ENCODE measurements around the gene PAQR7.

PAQR7 gene

GRCh38 chr1:25815208-25816111 is 60.0 kb downstream of the PAQR7 start:
- no peak for DNase-seq

DNA sequence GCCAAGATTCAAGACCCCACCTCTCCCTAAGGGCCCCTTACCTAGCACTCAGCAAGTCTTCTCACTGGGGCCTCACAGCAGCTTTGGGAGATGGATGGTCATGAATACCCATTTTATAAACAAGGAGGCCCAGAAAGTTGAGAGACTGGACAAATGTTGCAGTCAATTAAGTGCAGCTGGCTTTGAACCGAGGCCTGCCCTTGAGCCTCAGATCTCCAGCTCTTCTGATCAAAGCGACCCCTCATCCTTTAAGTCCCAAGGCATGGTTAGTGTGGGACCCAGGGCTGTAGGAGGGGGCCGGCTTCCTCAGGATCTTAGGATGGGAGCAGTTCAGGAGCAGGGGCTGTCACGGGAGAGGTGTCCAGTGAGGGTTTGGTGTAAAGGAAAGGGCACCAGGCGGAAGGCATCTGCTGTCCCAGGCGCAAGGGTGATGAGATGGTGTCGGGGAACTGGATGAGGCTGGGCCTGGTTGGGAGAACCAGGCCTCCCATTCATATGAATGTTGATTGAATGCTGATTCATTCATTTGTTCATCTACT is 60.9 kb downstream of the PAQR7 start:
- DNase-seq, result no peak

DNA sequence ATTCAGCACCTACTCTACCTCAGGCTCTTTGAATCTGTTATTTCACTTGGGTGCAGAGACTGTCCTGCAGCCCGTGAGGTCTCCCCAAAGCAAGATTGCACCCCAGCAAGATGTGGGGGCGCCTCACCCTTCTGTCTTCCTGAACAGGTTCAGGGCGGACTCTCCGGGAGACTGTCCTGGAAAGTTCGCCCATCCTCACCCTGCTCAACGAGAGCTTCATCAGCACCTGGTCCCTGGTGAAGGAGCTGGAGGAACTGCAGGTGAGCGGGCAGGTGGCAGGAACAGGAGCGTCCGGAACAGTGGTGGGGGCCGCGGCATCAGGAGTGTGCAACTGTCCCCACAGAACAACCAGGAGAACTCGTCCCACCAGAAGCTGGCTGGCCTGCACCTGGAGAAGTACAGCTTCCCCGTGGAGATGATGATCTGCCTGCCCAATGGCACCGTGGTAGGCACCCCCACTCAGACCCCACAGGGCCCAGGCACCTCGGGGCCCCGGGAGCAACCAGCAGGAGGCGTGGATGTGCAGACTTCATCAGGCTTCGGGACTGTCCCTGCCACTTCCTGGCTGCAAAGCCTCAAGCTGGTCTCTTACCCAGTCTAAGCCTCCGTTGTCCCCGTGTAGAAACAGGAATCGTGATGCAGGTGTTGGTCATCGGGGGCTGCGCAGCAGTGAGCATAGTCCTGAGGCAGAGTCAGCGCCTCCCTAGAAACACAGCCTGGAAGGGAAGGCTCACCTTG is 61.6 kb downstream of the PAQR7 start:
- DNase-seq, result no peak

- DNase-seq, result no peak
These were observed 62.3 kb downstream of the PAQR7 start for GRCh38 chr1:25813071-25813733.

Measured in central memory CD4-positive, alpha-beta T cell (primary cell).